ENCODE results near the gene PIK3C3.

PIK3C3 gene

GRCh38 chr18:41955688-41956087, 654 bp downstream of the PIK3C3 start:
- in situ Hi-C loops (cut with HindIII; ENCODE audit: low sequenced_read_pairs), result no loop called here
- TF ChIP-seq, protein P1, sequence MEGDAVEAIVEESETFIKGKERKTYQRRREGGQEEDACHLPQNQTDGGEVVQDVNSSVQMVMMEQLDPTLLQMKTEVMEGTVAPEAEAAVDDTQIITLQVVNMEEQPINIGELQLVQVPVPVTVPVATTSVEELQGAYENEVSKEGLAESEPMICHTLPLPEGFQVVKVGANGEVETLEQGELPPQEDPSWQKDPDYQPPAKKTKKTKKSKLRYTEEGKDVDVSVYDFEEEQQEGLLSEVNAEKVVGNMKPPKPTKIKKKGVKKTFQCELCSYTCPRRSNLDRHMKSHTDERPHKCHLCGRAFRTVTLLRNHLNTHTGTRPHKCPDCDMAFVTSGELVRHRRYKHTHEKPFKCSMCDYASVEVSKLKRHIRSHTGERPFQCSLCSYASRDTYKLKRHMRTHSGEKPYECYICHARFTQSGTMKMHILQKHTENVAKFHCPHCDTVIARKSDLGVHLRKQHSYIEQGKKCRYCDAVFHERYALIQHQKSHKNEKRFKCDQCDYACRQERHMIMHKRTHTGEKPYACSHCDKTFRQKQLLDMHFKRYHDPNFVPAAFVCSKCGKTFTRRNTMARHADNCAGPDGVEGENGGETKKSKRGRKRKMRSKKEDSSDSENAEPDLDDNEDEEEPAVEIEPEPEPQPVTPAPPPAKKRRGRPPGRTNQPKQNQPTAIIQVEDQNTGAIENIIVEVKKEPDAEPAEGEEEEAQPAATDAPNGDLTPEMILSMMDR (IDR thresholded peaks at IDR 0.05; ENCODE audit: low read depth, low read length, missing control alignments), result no peak
- H3K4me3 ChIP-seq (ENCODE audit: low read depth, low read length), result peak overlapping the region; percentile 71
- no peak for DNase-seq (ENCODE audit: low read depth)

DNA sequence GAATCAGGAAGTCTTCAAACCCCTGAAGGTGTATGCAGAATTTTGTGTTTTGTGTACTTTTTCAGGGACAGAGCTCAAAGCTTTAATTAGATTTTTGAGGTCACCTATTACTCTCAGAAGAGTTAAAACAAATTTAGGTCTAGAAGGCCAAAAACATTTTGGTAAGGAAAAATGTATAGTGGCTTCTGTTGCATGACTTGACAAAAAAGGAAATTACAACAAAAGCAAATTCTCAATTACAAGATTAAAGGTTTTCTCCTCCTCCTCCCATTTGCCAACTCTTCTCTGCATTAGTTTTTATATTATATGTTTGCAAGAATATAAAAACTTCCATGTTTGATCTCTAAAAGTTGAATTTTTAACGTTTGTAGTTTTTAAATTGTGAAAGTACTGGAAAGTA, 4.0 kb downstream of the PIK3C3 start:
- in situ Hi-C loops (cut with HindIII; ENCODE audit: low sequenced_read_pairs), result no loop called here
- TF ChIP-seq, protein P1 (IDR thresholded peaks at IDR 0.05; ENCODE audit: low read depth, low read length, missing control alignments), result no peak
- no peak overlapping the region for H3K4me3 ChIP-seq (ENCODE audit: low read depth, low read length)
- no peak for DNase-seq (ENCODE audit: low read depth)

GRCh38 chr18:41965634-41966255, 10.7 kb downstream of the PIK3C3 start:
- in situ Hi-C loops (cut with HindIII; ENCODE audit: low sequenced_read_pairs), result no loop called here
- H3K4me3 ChIP-seq (ENCODE audit: low read depth, low read length), result no peak overlapping the region
- TF ChIP-seq, protein P1 (IDR thresholded peaks at IDR 0.05; ENCODE audit: low read depth, low read length, missing control alignments), result no peak
- DNase-seq (ENCODE audit: low read depth), result no peak

DNA sequence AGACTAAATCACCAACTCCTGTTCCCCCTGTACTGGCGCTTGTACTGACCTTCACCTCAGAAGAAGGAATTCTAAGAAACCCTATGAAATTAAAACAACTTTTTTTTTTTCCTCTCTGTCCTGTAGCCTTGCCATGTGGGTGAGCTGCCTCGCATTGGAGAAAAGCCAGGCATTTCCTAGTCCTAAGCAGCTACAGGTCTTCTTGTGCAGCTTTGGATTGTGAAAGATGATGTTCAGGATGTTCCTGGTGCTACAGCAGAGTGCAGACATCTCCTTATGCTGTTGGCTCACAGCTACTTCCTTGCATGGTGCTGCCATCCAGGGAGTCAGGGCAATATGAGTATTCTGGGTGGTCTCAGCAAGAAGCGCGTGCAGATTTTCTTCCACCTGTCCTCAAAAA, 11.9 kb downstream of the PIK3C3 start:
- no peak overlapping the region for H3K4me3 ChIP-seq (ENCODE audit: low read depth, low read length)
- TF ChIP-seq, protein P1 (IDR thresholded peaks at IDR 0.05; ENCODE audit: low read depth, low read length, missing control alignments), result no peak
- DNase-seq (ENCODE audit: low read depth), result no peak
- in situ Hi-C loops (cut with HindIII; ENCODE audit: low sequenced_read_pairs), result no loop called here

GRCh38 chr18:41967680-41968079, 12.6 kb downstream of the PIK3C3 start:
- DNase-seq (ENCODE audit: low read depth), result no peak
- in situ Hi-C loops (cut with HindIII; ENCODE audit: low sequenced_read_pairs), result no loop called here
- no peak overlapping the region for H3K4me3 ChIP-seq (ENCODE audit: low read depth, low read length)
- TF ChIP-seq, protein P1 (IDR thresholded peaks at IDR 0.05; ENCODE audit: low read depth, low read length, missing control alignments), result no peak

GRCh38 chr18:41969881-41970280, 14.8 kb downstream of the PIK3C3 start:
- no peak for DNase-seq (ENCODE audit: low read depth)
- in situ Hi-C loops (cut with HindIII; ENCODE audit: low sequenced_read_pairs), result no loop called here
- TF ChIP-seq, protein P1 (IDR thresholded peaks at IDR 0.05; ENCODE audit: low read depth, low read length, missing control alignments), result no peak

More at GRCh38 chr18:41969881-41970280, 14.8 kb downstream of the PIK3C3 start:
- no peak overlapping the region for H3K4me3 ChIP-seq (ENCODE audit: low read depth, low read length)

All from astrocyte of the cerebellum (primary cell).